CD4-positive, alpha-beta memory T cell (primary cell): ENCODE measurements around the gene LCA5L. TPM values are rescaled to one million over a fixed set of nuclear protein-coding genes. Genes with fewer than 3 reads are reported as not detected.

Experiments used
- CTCF ChIA-PET: fragments of 350-600 bp; sonication (Branson Sonifier 250); formaldehyde crosslinking; loops from one replicate; lab custom pipeline; 2021; ENCODE audit warnings: inconsistent platforms; ENCODE audit not compliant: partially characterized antibody; lab: Charles Lee
- POLR2A ChIA-PET: fragments of 350-600 bp; sonication (Branson Sonifier 250); formaldehyde crosslinking; loops from one replicate; lab custom pipeline; 2021; ENCODE audit not compliant: partially characterized antibody; lab: Charles Lee
- DNase-seq, 5 donors: peaks; one replicate each; pipeline versions ENCODE4 v3.0.0 to v3.0.0-alpha.2; 2020 to 2022; ENCODE audit warnings: mixed read lengths in 1 of 5
- H3K27ac ChIP-seq: one replicate; pipeline ENCODE4 v1.7.0; 2013; ENCODE audit warnings: low read depth, low read length
- H3K27me3 ChIP-seq: 2 replicates; pipeline ENCODE4 v1.7.0; 2013; ENCODE audit warnings: mild to moderate bottlenecking, low read length, moderate library complexity; ENCODE audit not compliant: insufficient read depth
- H3K36me3 ChIP-seq: 2 replicates; pipeline ENCODE4 v1.7.0; 2013; ENCODE audit warnings: mild to moderate bottlenecking, low read length, moderate library complexity; ENCODE audit not compliant: insufficient read depth
- H3K4me1 ChIP-seq: 2 replicates; pipeline ENCODE4 v1.7.0; 2013; ENCODE audit warnings: mild to moderate bottlenecking, low read length, moderate library complexity; ENCODE audit not compliant: insufficient read depth
- H3K4me3 ChIP-seq, 2 donors: one replicate each; pipeline ENCODE4 v1.7.0; 2013; ENCODE audit warnings: low read length in 2 of 2, mild to moderate bottlenecking in 1 of 2
- H3K9me3 ChIP-seq, 2 donors: one replicate each; pipeline ENCODE4 v1.7.0; 2013; ENCODE audit warnings: low read length in 2 of 2, control low read depth in 1 of 2; ENCODE audit not compliant: control insufficient read depth in 1 of 2
- H3K27ac Mint-ChIP-seq, 7 donors: one replicate each; pipeline ENCODE4 v1.8.0; 2020 to 2021; ENCODE audit warnings: mixed read lengths in 7 of 7, mild to moderate bottlenecking in 6 of 7, inconsistent platforms in 3 of 7, moderate library complexity in 3 of 7
- H3K27me3 Mint-ChIP-seq, 2 donors: one replicate each; pipeline ENCODE4 v1.8.0; 2020 to 2021; ENCODE audit warnings: mixed read lengths in 2 of 2
- H3K36me3 Mint-ChIP-seq, 2 donors: one replicate each; pipeline ENCODE4 v1.8.0; 2020 to 2021; ENCODE audit warnings: mixed read lengths in 2 of 2, inconsistent platforms in 1 of 2, mild to moderate bottlenecking in 1 of 2
- H3K4me1 Mint-ChIP-seq, 4 donors: one replicate each; pipeline ENCODE4 v1.8.0; 2020 to 2021; ENCODE audit warnings: mixed read lengths in 4 of 4, mild to moderate bottlenecking in 1 of 4
- H3K4me3 Mint-ChIP-seq, 8 donors: one replicate each; pipeline ENCODE4 v1.8.0; 2020 to 2021; ENCODE audit warnings: mixed read lengths in 8 of 8, mild to moderate bottlenecking in 7 of 8, moderate library complexity in 6 of 8, inconsistent platforms in 3 of 8
- H3K9me3 Mint-ChIP-seq, 8 donors: one replicate each; pipeline ENCODE4 v1.8.0; 2020 to 2021; ENCODE audit warnings: mixed read lengths in 8 of 8, mild to moderate bottlenecking in 5 of 8, inconsistent platforms in 3 of 8, moderate library complexity in 1 of 8
- intact Hi-C: fragments of 100-400 bp; cut with micrococcal nuclease; formaldehyde crosslinking; loops from one replicate; pipeline ENCODE4 v1.15.1; 2023
- polyA plus RNA-seq, 2 donors: library from polyadenylated mRNA; unstranded; fragments of 300-500 nt; fragmentation: Illumina TruSeq; gene quantifications; one replicate each; pipeline ENCODE4 v1.2.3, GENCODE V29; 2021
- total RNA-seq, 2 experiments: library from RNA; stranded (reverse); gene quantifications; one replicate each; pipeline ENCODE4 v1.2.3, GENCODE V29; 2021

Gene LCA5L
- total and polyA plus RNA-seq, 4 experiments from 2014 or later = not detected

- no peak overlapping the region for H3K4me3 Mint-ChIP-seq
- H3K27ac Mint-ChIP-seq = no peak overlapping the region
- H3K4me1 Mint-ChIP-seq = no peaks in the 10 kb centered on the region
- H3K27me3 ChIP-seq = no peaks in the 10 kb centered on the region
- ChIA-PET CTCF (no interaction called here), POLR2A (no interaction called here)
- peaks cover 0 to 2% (median 0%) of the 10 kb centered on the region in 8 donors for H3K9me3 Mint-ChIP-seq
- intact Hi-C loops = no loop called here
- no peaks in the 10 kb centered on the region for H3K9me3 ChIP-seq
- no peak overlapping the region for H3K4me3 ChIP-seq
- H3K27ac ChIP-seq = no peak overlapping the region
- no peaks in the 10 kb centered on the region for H3K36me3 ChIP-seq
- H3K4me1 ChIP-seq = no peaks in the 10 kb centered on the region
- peaks cover 0 to 5% of the 10 kb centered on the region in 2 donors for H3K36me3 Mint-ChIP-seq
- H3K27me3 Mint-ChIP-seq = peaks cover 0 to 2% of the 10 kb centered on the region in 2 donors
- no peak for DNase-seq
Measured at GRCh38 chr21:39479164-39479813, 33.7 kb upstream of the LCA5L start.

GRCh38 chr21:39474611-39475010, 29.0 kb upstream of the LCA5L start:
- H3K27ac ChIP-seq = no peak overlapping the region
- H3K4me1 Mint-ChIP-seq = no peaks in the 10 kb centered on the region
- DNase-seq = no peak
- no peaks in the 10 kb centered on the region for H3K27me3 ChIP-seq
- H3K27me3 Mint-ChIP-seq = no peaks in the 10 kb centered on the region
- H3K27ac Mint-ChIP-seq = no peak overlapping the region
- H3K9me3 ChIP-seq = no peaks in the 10 kb centered on the region
- intact Hi-C loops = no loop called here
- POLR2A ChIA-PET = no interaction called here
- H3K9me3 Mint-ChIP-seq = peaks cover 0 to 2% (median 0%) of the 10 kb centered on the region in 8 donors
- H3K4me3 ChIP-seq = no peak overlapping the region
- H3K36me3 ChIP-seq = no peaks in the 10 kb centered on the region
- H3K4me1 ChIP-seq = no peaks in the 10 kb centered on the region
- CTCF ChIA-PET = no interaction called here
- no peak overlapping the region for H3K4me3 Mint-ChIP-seq
- H3K36me3 Mint-ChIP-seq = peaks cover 0 to 5% of the 10 kb centered on the region in 2 donors

GRCh38 chr21:39472786-39473185, 27.2 kb upstream of the LCA5L start:
- Histone ChIP-seq H3K27ac (no peak overlapping the region), H3K4me3 (no peak overlapping the region), H3K9me3 (no peaks in the 10 kb centered on the region), H3K4me1 (no peaks in the 10 kb centered on the region), H3K27me3 (no peaks in the 10 kb centered on the region), H3K36me3 (no peaks in the 10 kb centered on the region)
- Mint-ChIP-seq H3K4me1 (no peaks in the 10 kb centered on the region), H3K27me3 (no peaks in the 10 kb centered on the region), H3K36me3 (peaks cover 0 to 5% of the 10 kb centered on the region in 2 donors), H3K9me3 (no peaks in the 10 kb centered on the region), H3K4me3 (no peak overlapping the region), H3K27ac (no peak overlapping the region)
- no peak for DNase-seq
- ChIA-PET CTCF (no interaction called here), POLR2A (no interaction called here)
- intact Hi-C loops = no loop called here

GRCh38 chr21:39471598-39471997, 26.0 kb upstream of the LCA5L start:
- Mint-ChIP-seq H3K4me1 (no peaks in the 10 kb centered on the region), H3K27ac (no peak overlapping the region), H3K27me3 (no peaks in the 10 kb centered on the region), H3K4me3 (no peak overlapping the region), H3K9me3 (no peaks in the 10 kb centered on the region), H3K36me3 (peaks cover 0 to 5% of the 10 kb centered on the region in 2 donors)
- Histone ChIP-seq H3K4me1 (no peaks in the 10 kb centered on the region), H3K9me3 (no peaks in the 10 kb centered on the region), H3K4me3 (no peak overlapping the region), H3K36me3 (no peaks in the 10 kb centered on the region), H3K27me3 (no peaks in the 10 kb centered on the region), H3K27ac (no peak overlapping the region)
- ChIA-PET CTCF (no interaction called here), POLR2A (no interaction called here)
- DNase-seq = no peak
- intact Hi-C loops = no loop called here

GRCh38 chr21:39468559-39468958, 23.0 kb upstream of the LCA5L start:
- H3K27ac Mint-ChIP-seq = no peak overlapping the region
- CTCF ChIA-PET = no interaction called here
- intact Hi-C loops = no loop called here
- H3K36me3 Mint-ChIP-seq = no peaks in the 10 kb centered on the region
- H3K9me3 Mint-ChIP-seq = no peaks in the 10 kb centered on the region
- H3K4me1 Mint-ChIP-seq = no peaks in the 10 kb centered on the region
- no peaks in the 10 kb centered on the region for H3K27me3 Mint-ChIP-seq
- no peak overlapping the region for H3K4me3 Mint-ChIP-seq
- POLR2A ChIA-PET = no interaction called here
- Histone ChIP-seq H3K4me1 (no peaks in the 10 kb centered on the region), H3K4me3 (no peak overlapping the region), H3K36me3 (no peaks in the 10 kb centered on the region), H3K27me3 (no peaks in the 10 kb centered on the region), H3K9me3 (no peaks in the 10 kb centered on the region), H3K27ac (no peak overlapping the region)
- no peak for DNase-seq

GRCh38 chr21:39467746-39468145, 22.2 kb upstream of the LCA5L start:
- H3K36me3 ChIP-seq = no peaks in the 10 kb centered on the region
- Mint-ChIP-seq H3K4me3 (no peak overlapping the region), H3K4me1 (no peaks in the 10 kb centered on the region), H3K27ac (no peak overlapping the region), H3K27me3 (no peaks in the 10 kb centered on the region), H3K9me3 (no peaks in the 10 kb centered on the region), H3K36me3 (peaks cover 0 to 1% of the 10 kb centered on the region in 2 donors)
- CTCF ChIA-PET = no interaction called here
- H3K27ac ChIP-seq = no peak overlapping the region
- DNase-seq = no peak
- no peaks in the 10 kb centered on the region for H3K4me1 ChIP-seq
- no peaks in the 10 kb centered on the region for H3K27me3 ChIP-seq
- H3K4me3 ChIP-seq = no peak overlapping the region
- POLR2A ChIA-PET = no interaction called here
- intact Hi-C loops = no loop called here
- H3K9me3 ChIP-seq = no peaks in the 10 kb centered on the region

- H3K27me3 ChIP-seq = no peaks in the 10 kb centered on the region
- ChIA-PET POLR2A (no interaction called here), CTCF (no interaction called here)
- H3K4me1 Mint-ChIP-seq = no peaks in the 10 kb centered on the region
- no peak overlapping the region for H3K4me3 Mint-ChIP-seq
- no peak overlapping the region for H3K4me3 ChIP-seq
- H3K36me3 Mint-ChIP-seq = peaks cover 0 to 1% of the 10 kb centered on the region in 2 donors
- no peaks in the 10 kb centered on the region for H3K4me1 ChIP-seq
- H3K36me3 ChIP-seq = no peaks in the 10 kb centered on the region
- no peaks in the 10 kb centered on the region for H3K9me3 ChIP-seq
- intact Hi-C loops = no loop called here
- H3K27me3 Mint-ChIP-seq = no peaks in the 10 kb centered on the region
- DNase-seq = no peak
- no peak overlapping the region for H3K27ac ChIP-seq
- no peaks in the 10 kb centered on the region for H3K9me3 Mint-ChIP-seq
- H3K27ac Mint-ChIP-seq = no peak overlapping the region
Measured at GRCh38 chr21:39466584-39466983, 21.0 kb upstream of the LCA5L start.
